Cardiac muscle cell (in vitro differentiated cells and primary cell): ENCODE data around the gene SYPL1. TPM values are rescaled to one million over a fixed set of nuclear protein-coding genes. Genes with fewer than 3 reads are reported as not detected.

Source experiments
- DNase-seq, 2 donors: peaks; one replicate each; pipeline versions ENCODE4 v3.0.0 to v3.0.0-alpha.2; 2010 to 2017; ENCODE audit warnings: low read depth in 1 of 2, low spot score in 1 of 2
- H3K27ac ChIP-seq: fragments of 200-600 bp; sonication (generic); 2 replicates; pipeline ENCODE4 v1.5.1; 2016
- H3K27me3 ChIP-seq: fragments of 200-600 bp; sonication (generic); 2 replicates; pipeline ENCODE4 v1.6.0; 2016; ENCODE audit warnings: control low read depth
- H3K36me3 ChIP-seq: fragments of 200-600 bp; sonication (generic); 2 replicates; pipeline ENCODE4 v1.5.1; 2016; ENCODE audit warnings: control low read depth
- H3K4me1 ChIP-seq: fragments of 200-600 bp; sonication (generic); 2 replicates; pipeline ENCODE4 v1.8.1; 2017; ENCODE audit warnings: low read depth, mild to moderate bottlenecking, mixed run types
- H3K4me3 ChIP-seq: fragments of 200-600 bp; sonication (generic); 2 replicates; pipeline ENCODE4 v1.5.1; 2016; ENCODE audit warnings: mild to moderate bottlenecking
- H3K9me3 ChIP-seq: fragments of 200-600 bp; sonication (generic); 2 replicates; pipeline ENCODE4 v1.5.1; 2017; ENCODE audit warnings: low read depth, mild to moderate bottlenecking, control low read depth
- CTCF ChIP-seq: IDR thresholded peaks from 2 replicates; pipeline ENCODE4 v1.5.1; 2012; ENCODE audit warnings: low read depth, mild to moderate bottlenecking, low read length
- polyA plus RNA-seq: library from polyadenylated mRNA; unstranded; fragments of >200 nt; fragmentation: Nextera tagmentation; extraction: Ambion mirVana; gene quantifications from 2 replicates; pipeline ENCODE4 v1.2.1, GENCODE V29; 2016
- total RNA-seq: library from RNA; depleted of rRNA; stranded (reverse); fragments of >200 nt; gene quantifications from 2 replicates; pipeline ENCODE4 v1.2.3, GENCODE V29; 2016

SYPL1 gene
- total and polyA plus RNA-seq, 2 experiments from 2014 or later: 37.8 to 80.9 TPM

- no peaks in the 10 kb centered on the region for H3K4me1 ChIP-seq
- no peaks in the 10 kb centered on the region for H3K27me3 ChIP-seq
- H3K36me3 ChIP-seq: no peaks in the 10 kb centered on the region
- no peak overlapping the region for H3K27ac ChIP-seq
- TF ChIP-seq CTCF: no peak
- no peak overlapping the region for H3K4me3 ChIP-seq
- peak in 1 of 2 donors; percentile 96 for DNase-seq
- H3K9me3 ChIP-seq: no peaks in the 10 kb centered on the region
Measured at GRCh38 chr7:106064771-106065574, 47.1 kb downstream of the SYPL1 start.

GRCh38 chr7:106064316-106064715, 47.8 kb downstream of the SYPL1 start:
- Histone ChIP-seq H3K27me3 (no peaks in the 10 kb centered on the region), H3K4me1 (no peaks in the 10 kb centered on the region), H3K4me3 (no peak overlapping the region), H3K27ac (no peak overlapping the region), H3K9me3 (no peaks in the 10 kb centered on the region), H3K36me3 (no peaks in the 10 kb centered on the region)
- no peak for TF ChIP-seq CTCF
- no peak for DNase-seq

GRCh38 chr7:106063692-106064091, 48.4 kb downstream of the SYPL1 start:
- Histone ChIP-seq H3K9me3 (no peaks in the 10 kb centered on the region), H3K36me3 (no peaks in the 10 kb centered on the region), H3K4me1 (no peaks in the 10 kb centered on the region), H3K27me3 (no peaks in the 10 kb centered on the region), H3K27ac (no peak overlapping the region), H3K4me3 (no peak overlapping the region)
- TF ChIP-seq CTCF: no peak
- no peak for DNase-seq

- Histone ChIP-seq H3K4me3 (no peak overlapping the region), H3K36me3 (no peaks in the 10 kb centered on the region), H3K4me1 (no peaks in the 10 kb centered on the region), H3K9me3 (no peaks in the 10 kb centered on the region), H3K27ac (no peak overlapping the region), H3K27me3 (no peaks in the 10 kb centered on the region)
- DNase-seq: no peak
- TF ChIP-seq CTCF: no peak
Measured at GRCh38 chr7:106063024-106063423, 49.1 kb downstream of the SYPL1 start.

GRCh38 chr7:106062521-106062931, 49.6 kb downstream of the SYPL1 start:
- no peaks in the 10 kb centered on the region for H3K36me3 ChIP-seq
- no peak overlapping the region for H3K27ac ChIP-seq
- no peak for TF ChIP-seq CTCF
- no peaks in the 10 kb centered on the region for H3K27me3 ChIP-seq
- no peaks in the 10 kb centered on the region for H3K9me3 ChIP-seq
- H3K4me3 ChIP-seq: no peak overlapping the region
- DNase-seq: no peak
- H3K4me1 ChIP-seq: no peaks in the 10 kb centered on the region
